Spleen (tissue), 7 donors: Measurements from ENCODE around the gene PAM.

Source experiments
- CTCF ChIP-seq, 11 experiments: fragments of 200-600 bp in 7 of 11; fragments of 450-650 bp in 4 of 11; sonication (generic) in 4 of 11; IDR thresholded peaks in 8 of 11; conservative IDR thresholded peaks in 3 of 11; 1 replicate in 7 of 11; 2 replicates in 4 of 11; pipeline versions ENCODE4 v1.4.0 to v1.8.0; 2016 to 2021; ENCODE audit warnings: antibody characterized with exemption in 11 of 11, inconsistent platforms in 4 of 11, mild to moderate bottlenecking in 1 of 11
- POLR2A ChIP-seq, 3 donors: fragments of 450-650 bp; IDR thresholded peaks; one replicate each; pipeline ENCODE4 v1.5.1; 2017; ENCODE audit warnings: antibody characterized with exemption in 3 of 3, mild to moderate bottlenecking in 1 of 3
- donor health status: DM: no; HTN: no; CAD: no; lungs with moderate emphysema.
- donor health status: DM: no; HTN: no; CAD: no.
- donor health status: DM: no; HTN: no; CAD: no.

GRCh38 chr5:102910240-102911226, 155.4 kb downstream of the PAM start:
- no peak for TF ChIP-seq CTCF (IDR thresholded peaks at IDR 0.05 in 8 of 11, conservative IDR thresholded peaks at IDR 0.05 in 3 of 11)
- TF ChIP-seq POLR2A (IDR thresholded peaks at IDR 0.05) = no peak
